ENCODE results near the gene CCL26.
"Not testable (repeated sequence)": the region's sequence is repeated elsewhere in the genome, so short reads cannot be mapped to it uniquely, and the experiment has no call there.

DNA sequence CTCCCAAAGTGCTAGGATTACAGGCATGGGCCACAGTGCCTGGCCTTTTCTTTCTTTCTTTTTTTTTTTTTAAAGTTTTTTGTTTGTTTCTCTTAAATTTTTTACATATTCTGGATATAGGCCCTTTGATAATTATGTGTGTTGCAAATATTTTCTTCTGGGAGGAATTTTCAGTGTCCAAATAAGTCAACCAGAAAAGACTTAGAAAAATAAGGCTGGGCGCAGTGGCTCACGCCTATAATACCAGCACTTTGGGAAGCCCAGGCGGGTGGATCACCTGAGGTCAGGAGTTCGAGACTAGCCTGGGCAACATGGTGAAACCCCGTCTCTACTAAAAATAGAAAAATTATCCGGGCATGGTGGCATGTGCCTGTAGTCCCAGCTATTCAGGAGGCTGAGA lies 44.7 kb downstream of the CCL26 start:
- TF ChIP-seq, protein P1, sequence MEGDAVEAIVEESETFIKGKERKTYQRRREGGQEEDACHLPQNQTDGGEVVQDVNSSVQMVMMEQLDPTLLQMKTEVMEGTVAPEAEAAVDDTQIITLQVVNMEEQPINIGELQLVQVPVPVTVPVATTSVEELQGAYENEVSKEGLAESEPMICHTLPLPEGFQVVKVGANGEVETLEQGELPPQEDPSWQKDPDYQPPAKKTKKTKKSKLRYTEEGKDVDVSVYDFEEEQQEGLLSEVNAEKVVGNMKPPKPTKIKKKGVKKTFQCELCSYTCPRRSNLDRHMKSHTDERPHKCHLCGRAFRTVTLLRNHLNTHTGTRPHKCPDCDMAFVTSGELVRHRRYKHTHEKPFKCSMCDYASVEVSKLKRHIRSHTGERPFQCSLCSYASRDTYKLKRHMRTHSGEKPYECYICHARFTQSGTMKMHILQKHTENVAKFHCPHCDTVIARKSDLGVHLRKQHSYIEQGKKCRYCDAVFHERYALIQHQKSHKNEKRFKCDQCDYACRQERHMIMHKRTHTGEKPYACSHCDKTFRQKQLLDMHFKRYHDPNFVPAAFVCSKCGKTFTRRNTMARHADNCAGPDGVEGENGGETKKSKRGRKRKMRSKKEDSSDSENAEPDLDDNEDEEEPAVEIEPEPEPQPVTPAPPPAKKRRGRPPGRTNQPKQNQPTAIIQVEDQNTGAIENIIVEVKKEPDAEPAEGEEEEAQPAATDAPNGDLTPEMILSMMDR (IDR thresholded peaks at IDR 0.05; ENCODE audit: low read depth, low read length, missing input control) = not testable (repeated sequence)
- not testable (repeated sequence) for TF ChIP-seq JUND (IDR thresholded peaks at IDR 0.05); RAD21 (IDR thresholded peaks at IDR 0.05); SP1 (IDR thresholded peaks at IDR 0.05); TAF1 (conservative IDR thresholded peaks at IDR 0.05); EGR1 (IDR thresholded peaks at IDR 0.05; ENCODE audit: low read depth in 2 of 2); YY1 (IDR thresholded peaks at IDR 0.05); GABPA (IDR thresholded peaks at IDR 0.05 in 1 of 2, conservative IDR thresholded peaks at IDR 0.05 in 1 of 2); RXRA (IDR thresholded peaks at IDR 0.05)
- TF ChIP-seq, protein P2, sequence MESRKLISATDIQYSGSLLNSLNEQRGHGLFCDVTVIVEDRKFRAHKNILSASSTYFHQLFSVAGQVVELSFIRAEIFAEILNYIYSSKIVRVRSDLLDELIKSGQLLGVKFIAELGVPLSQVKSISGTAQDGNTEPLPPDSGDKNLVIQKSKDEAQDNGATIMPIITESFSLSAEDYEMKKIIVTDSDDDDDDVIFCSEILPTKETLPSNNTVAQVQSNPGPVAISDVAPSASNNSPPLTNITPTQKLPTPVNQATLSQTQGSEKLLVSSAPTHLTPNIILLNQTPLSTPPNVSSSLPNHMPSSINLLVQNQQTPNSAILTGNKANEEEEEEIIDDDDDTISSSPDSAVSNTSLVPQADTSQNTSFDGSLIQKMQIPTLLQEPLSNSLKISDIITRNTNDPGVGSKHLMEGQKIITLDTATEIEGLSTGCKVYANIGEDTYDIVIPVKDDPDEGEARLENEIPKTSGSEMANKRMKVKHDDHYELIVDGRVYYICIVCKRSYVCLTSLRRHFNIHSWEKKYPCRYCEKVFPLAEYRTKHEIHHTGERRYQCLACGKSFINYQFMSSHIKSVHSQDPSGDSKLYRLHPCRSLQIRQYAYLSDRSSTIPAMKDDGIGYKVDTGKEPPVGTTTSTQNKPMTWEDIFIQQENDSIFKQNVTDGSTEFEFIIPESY (IDR thresholded peaks at IDR 0.05) = not testable (repeated sequence)
- TF ChIP-seq, protein P3, sequence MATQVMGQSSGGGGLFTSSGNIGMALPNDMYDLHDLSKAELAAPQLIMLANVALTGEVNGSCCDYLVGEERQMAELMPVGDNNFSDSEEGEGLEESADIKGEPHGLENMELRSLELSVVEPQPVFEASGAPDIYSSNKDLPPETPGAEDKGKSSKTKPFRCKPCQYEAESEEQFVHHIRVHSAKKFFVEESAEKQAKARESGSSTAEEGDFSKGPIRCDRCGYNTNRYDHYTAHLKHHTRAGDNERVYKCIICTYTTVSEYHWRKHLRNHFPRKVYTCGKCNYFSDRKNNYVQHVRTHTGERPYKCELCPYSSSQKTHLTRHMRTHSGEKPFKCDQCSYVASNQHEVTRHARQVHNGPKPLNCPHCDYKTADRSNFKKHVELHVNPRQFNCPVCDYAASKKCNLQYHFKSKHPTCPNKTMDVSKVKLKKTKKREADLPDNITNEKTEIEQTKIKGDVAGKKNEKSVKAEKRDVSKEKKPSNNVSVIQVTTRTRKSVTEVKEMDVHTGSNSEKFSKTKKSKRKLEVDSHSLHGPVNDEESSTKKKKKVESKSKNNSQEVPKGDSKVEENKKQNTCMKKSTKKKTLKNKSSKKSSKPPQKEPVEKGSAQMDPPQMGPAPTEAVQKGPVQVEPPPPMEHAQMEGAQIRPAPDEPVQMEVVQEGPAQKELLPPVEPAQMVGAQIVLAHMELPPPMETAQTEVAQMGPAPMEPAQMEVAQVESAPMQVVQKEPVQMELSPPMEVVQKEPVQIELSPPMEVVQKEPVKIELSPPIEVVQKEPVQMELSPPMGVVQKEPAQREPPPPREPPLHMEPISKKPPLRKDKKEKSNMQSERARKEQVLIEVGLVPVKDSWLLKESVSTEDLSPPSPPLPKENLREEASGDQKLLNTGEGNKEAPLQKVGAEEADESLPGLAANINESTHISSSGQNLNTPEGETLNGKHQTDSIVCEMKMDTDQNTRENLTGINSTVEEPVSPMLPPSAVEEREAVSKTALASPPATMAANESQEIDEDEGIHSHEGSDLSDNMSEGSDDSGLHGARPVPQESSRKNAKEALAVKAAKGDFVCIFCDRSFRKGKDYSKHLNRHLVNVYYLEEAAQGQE (IDR thresholded peaks at IDR 0.05) = not testable (repeated sequence)
- TF ChIP-seq, protein P4, sequence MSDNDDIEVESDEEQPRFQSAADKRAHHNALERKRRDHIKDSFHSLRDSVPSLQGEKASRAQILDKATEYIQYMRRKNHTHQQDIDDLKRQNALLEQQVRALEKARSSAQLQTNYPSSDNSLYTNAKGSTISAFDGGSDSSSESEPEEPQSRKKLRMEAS (IDR thresholded peaks at IDR 0.05) = not testable (repeated sequence)
- TF ChIP-seq, protein P5, sequence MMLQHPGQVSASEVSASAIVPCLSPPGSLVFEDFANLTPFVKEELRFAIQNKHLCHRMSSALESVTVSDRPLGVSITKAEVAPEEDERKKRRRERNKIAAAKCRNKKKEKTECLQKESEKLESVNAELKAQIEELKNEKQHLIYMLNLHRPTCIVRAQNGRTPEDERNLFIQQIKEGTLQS (IDR thresholded peaks at IDR 0.05) = not testable (repeated sequence)

Data from liver (tissue), 3 donors.